ENCODE data around the gene LRRC61.

LRRC61 gene

DNA sequence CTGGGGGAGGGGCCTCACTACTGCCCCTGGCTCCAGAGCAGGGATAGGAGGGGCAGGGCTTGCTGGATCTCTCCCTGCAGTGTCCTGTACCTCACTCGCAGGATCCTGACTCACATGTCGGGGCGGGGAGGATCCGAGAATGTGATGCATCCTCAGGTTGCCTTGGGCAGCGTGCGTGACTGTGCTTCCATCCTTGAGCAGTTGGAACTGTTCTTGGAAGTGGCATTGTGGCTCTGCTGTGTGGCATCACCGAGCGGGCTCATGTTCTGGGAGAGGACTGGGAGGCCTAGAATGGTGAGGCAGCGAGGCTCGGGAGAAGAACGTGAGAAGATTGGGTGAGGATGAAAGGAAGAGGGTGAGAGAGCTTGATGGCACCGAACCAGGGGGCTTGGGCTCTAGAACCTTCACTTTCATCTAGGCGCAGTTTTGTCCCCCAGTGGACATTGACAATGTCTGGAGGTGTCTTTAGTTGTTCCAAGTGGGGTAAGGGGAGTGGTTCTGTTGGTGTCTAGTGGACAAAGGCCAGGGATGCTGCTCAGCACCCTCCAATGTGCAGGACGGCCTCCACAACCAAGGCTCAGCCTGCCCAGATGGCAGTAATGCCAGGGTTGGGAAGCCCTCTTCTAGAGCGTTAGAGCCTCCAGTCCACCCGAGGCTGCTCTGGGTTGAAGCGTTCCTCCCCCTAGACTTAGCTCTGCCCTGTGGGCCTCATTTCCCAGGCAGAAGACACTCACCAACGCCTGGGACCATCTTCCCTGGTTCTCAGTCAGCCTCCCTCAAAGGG lies 9.9 kb downstream of the LRRC61 start:
- DNase-seq: no peak

DNA sequence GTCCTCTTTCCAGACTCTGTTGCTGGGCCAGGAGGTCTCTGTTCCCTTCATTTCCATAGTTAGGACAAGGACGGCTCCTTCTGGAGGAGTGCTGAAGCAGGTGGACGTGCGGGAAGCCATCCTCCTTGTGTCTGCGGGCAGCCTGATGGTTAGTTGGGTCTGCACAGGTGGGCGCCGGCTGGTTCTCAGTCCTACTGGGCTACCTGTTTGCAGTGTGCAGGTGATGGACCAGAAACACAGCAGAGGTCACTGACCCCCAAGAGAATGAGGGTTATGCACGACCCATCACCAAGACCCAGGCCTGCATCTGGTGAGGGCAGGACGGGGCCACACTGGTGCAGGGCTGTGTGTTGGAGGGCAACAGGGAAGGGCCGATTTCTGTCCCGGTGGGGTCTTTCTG lies 10.5 kb downstream of the LRRC61 start:
- DNase-seq: no peak

DNA sequence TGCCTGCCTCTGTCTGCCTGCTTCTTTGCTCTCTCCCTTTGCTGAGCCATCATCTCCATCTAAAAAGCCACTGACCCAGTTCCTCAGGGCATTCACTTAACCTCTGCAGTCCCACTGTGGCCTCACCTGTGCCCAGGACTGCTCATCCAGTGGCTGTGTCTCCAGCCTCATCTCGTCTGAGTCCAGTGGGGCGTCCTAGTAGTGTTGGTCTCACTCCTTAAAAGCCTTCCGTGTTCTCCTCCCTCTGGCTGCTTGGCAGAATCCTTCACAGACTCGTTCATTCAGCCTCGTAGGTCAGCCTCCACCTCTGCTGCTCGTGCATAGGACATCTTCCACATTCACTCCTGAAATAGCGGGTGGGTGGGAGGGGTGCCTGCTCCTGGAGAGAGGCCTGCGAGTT lies 11.0 kb downstream of the LRRC61 start:
- no peak for DNase-seq

DNA sequence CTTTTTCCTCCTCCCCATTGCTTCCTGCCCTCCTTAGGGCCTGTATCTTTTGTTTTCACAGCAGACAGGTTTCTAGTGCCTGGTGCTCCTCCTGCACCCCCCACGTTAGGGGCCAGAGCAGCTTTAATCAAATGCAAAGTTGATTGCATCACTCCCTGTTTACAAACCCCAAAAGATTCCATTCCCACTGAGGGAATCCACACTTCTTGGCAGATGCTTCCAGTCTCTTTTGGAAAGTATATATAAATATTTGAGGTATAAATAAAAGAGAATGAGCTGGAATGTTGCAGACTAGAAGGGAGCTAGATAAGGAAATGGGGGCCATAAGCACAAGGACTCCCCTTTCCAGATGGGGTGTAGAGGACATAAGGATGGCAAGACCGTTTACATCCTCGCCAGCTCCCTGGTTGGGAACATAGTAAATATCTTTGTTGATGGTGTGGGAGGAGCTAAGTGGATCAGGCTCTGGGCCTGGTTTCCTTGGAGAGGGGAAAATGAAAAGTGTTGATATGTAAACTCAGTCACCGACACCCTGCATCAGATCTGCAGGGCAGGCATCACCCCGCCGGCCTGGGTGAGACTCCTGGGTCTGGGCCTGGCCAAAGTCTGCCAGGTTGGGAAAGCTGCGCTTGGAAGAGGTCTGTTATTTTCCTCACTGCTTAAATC lies 12.1 kb downstream of the LRRC61 start:
- no peak for DNase-seq

DNA sequence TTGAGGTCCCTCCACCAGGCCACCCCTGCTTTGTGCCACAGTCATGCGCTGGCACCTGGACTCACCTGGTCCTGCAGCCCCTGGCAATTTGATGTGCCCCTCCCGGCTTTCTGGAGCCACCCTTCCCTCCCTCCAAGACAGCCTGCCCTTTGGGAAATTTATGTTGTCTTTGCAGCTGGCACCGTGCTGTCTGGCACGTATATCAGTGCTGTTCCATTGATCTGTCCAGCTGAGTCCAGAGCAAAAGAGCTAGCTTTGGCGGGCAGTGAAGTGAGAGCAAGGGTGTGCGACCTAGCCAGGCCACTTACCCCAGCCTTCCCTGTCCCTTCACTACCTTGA lies 12.6 kb downstream of the LRRC61 start:
- no peak for DNase-seq

DNA sequence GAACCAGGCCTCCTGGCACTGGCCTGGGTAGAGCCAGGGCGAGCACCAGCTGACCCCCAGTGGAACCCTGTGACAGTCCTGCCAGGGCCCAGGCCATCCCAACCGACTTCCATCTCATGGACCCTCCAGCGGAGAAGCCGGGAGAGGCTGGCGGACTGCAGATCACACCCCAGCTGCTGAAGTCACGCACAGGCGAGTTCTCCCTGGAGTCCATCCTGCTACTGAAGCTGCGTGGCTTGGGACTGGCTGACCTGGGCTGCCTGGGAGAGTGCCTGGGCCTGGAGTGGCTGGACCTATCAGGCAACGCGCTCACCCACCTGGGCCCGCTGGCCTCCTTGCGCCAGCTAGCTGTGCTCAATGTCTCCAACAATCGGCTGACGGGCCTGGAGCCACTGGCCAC lies 13.6 kb downstream of the LRRC61 start:
- no peak for DNase-seq

DNA sequence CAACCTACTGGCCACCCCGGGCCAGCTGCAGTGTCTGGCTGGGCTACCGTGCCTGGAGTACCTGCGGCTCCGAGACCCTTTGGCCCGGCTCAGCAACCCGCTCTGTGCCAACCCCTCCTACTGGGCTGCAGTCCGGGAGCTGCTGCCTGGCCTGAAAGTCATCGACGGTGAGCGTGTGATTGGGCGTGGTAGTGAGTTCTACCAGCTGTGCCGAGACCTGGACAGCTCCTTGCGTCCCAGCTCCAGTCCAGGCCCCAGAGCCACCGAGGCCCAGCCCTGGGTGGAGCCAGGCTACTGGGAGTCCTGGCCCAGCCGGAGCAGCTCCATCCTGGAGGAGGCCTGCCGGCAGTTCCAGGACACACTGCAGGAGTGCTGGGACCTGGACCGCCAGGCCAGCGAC lies 14.0 kb downstream of the LRRC61 start:
- no peak for DNase-seq

DNA sequence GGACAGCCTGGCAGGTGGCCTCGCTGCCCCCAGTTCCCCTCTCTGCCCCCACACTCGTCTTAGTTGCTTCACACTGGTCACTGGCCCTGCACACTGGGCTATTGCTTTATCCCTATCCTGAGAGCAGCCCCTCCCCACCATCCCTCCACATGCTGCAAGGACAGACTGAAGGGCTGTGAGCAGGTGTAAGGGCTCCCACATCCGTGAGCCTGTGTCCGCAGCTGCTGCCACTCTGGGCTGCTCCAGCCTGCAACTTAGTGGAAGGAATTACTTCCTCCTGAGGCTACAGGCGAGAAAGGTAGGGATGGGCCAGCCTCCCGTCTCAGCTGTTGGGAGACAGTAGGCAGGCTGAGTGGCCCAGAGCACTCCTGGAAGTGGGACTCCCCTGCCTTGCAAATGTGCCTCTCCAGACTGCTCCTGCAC lies 14.5 kb downstream of the LRRC61 start:
- no peak for DNase-seq

- DNase-seq: no peak
Observed at GRCh38 chr7:150338166-150338829, 15.1 kb downstream of the LRRC61 start.

- no peak for DNase-seq
Observed at GRCh38 chr7:150339409-150339809, 16.3 kb downstream of the LRRC61 start.

GRCh38 chr7:150340024-150340749 lies 17.0 kb downstream of the LRRC61 start:
- peak; percentile 61 for DNase-seq

DNA sequence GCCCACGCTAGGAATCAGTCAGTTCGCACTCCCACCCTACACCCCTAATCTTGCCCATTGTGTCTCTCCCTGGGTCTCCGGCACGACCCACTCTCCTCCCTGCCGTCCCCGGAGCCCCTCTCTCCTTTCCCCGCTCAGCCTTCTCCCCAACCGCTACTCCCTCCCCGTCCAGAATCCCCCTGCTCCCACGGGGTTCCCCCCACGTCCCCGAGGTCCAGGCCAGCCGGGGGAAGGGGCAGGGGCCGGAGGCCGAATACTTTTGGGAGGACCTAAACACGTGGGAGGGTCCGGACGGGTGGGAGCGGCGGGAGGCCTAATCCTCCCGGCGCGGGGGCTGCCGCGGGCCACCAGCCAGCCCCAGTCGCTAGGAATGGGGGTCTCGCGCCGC lies 17.7 kb downstream of the LRRC61 start:
- no peak for DNase-seq

DNA sequence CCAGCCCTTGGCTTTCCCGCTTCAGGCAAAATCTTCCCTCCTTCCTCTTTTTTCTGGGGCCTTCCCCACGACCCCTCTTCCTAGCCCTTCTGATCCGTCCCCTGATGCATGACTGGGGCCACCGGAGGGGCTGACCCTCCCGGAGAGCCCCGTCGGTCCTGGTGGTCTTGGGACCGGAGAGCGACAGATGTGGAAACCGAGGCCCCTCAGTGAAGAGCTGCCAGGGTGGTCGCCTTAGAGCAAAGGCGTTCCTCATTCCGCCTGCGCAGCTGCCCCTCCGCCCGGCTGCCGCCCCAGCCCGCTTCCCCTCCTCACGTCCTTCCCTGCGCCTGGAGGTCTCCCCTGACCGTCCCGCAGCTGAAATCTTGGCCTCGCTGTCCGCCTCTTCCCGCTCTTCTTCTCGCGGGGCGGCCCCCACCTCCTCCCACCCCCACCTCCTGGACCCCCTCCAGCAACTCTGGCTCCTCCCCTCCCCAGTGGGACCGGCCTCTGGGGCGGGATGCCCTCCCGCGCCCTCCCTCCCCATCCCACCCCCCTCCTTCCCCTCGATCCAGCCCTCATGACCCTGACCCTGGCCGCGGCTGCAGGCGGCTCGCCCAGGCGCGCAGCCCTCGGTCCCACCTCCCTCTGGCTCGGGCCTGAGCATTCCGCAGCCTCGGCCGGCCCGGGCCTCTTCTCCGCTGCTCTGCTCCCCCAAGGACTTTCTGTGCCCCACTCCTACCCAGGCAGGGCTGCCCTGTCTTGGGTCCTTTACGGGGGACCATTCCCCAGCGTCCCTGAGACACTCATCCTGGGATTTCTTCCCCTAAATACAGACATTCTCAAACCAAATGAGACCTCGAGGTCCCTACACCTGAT lies 18.3 kb downstream of the LRRC61 start, which contains the start of gene RARRES2:
RARRES2 (minus strand) TSS at position 367 of the 858 bp plus-strand sequence. CDS start 1,020 bp downstream, outside the sequence.
- peak; percentile 71 for DNase-seq

GRCh38 chr7:150342121-150342408 lies 18.9 kb downstream of the LRRC61 start:
- DNase-seq: no peak

- DNase-seq: no peak
Observed at GRCh38 chr7:150343225-150343624, 20.1 kb downstream of the LRRC61 start.

DNA sequence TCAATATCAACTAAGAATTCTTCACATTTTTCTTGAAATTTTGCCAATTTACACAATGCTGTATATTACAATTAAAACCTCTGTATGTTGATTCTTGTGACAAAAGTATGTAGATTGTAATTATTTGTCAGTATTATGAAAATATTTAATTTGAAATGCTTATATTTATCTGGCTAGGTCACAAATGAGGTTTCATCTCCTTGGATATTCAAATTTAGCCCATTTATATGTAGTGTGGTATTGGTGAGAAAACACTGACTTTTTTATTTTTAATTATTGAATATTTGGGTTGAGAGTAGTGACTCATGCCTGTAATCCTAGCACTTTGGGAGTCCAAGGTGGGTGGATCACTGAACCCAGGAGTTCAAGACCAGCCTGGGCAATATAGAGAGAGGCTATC lies 21.1 kb downstream of the LRRC61 start:
- DNase-seq: no peak

DNA sequence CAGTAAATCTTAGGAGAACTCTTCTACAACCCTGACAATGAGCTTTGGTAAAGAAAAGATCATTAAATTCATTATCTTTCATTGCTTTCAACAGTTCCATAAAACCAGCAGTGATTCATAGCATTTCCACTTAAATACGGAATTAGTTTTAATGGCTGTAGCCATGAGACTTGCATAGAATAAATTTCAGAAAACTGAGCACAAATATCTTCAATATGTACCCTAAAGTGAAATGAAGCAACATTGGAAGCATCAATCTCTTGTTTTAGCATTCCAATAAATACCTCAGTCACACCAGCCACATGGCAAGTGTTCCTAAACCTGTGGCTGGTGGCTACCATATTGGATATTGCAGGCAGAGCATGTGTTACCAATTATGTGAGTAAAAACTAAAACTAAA lies 21.9 kb downstream of the LRRC61 start:
- DNase-seq: no peak

DNA sequence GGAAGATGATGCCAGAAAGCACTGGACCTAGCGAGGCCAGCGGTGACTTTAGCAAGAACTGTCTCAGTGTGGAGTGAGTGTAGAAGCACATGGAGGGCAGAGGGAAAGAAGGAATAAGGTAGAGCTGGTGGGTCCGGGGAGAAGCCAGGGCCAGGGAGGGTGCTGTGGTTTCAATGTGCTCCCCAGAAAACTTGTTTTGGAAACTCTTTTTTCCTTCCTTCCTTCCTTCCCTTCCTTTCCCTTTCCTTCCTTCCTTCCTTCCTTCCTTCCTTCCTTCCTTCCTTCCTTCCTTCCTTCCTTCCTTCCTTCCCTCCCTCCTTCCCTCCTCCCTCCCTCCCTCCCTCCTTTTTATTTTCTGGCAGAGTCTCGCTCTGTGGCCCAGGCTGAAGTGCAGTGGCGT lies 23.8 kb downstream of the LRRC61 start:
- DNase-seq: no peak

DNA sequence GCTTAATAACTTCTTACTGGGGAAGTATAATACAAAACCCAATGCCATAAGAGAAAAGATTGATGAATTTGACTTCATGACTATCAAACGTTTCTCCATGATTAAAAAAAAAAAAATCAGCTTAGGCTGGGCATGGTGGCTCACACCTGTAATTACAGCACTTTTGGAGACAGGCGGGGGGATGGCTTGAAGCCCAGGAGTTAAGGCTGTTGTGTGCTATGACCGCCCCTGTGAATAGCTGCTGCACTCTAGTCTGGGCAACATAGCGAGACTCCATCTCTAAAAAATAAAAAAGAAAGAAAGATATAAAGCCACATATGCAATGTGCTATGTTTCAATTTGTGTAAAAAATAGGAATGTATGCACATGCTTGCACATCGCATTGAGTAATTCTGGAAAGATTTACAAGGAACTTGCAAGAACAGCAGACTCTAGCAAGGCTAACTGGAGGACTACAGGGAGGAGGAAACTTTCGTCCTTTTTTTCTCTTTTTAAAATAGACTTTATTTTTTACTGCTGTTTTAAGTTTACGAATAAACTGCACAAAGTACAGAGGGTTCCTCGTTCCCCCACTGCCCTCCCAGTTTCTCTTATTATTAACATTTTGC lies 28.5 kb downstream of the LRRC61 start:
- no peak for DNase-seq

- DNase-seq: no peak
Observed at GRCh38 chr7:150355666-150356059, 32.5 kb downstream of the LRRC61 start.

- DNase-seq: no peak
Observed at GRCh38 chr7:150356265-150356897, 33.2 kb downstream of the LRRC61 start.

- DNase-seq: no peak
Observed at GRCh38 chr7:150357270-150357669, 34.1 kb downstream of the LRRC61 start.
